Heart left ventricle (tissue), 16 donors: Measurements from ENCODE around the gene LCE1D. TPM values are rescaled to one million over a fixed set of nuclear protein-coding genes. Genes with fewer than 3 reads are reported as not detected.

Source experiments
- ATAC-seq, 4 donors: fragments of 200-7000 bp; cut with Tn5 transposase; one replicate each; pipeline ENCODE4 v1.9.1; 2020 to 2022; ENCODE audit warnings: moderate library complexity in 4 of 4, mild to moderate bottlenecking in 3 of 4, moderate number of reproducible peaks in 1 of 4
- DNase-seq, 5 donors: peaks; one replicate each; pipeline ENCODE4 v3.0.0-alpha.2; 2020
- H3K27ac ChIP-seq, 12 donors: fragments of 200-600 bp; sonication (generic) in 4 of 12; one replicate each; pipeline versions ENCODE4 v1.5.0 to v1.8.0; 2016 to 2022; ENCODE audit warnings: mild to moderate bottlenecking in 2 of 12
- H3K27me3 ChIP-seq, 9 donors: fragments of 200-600 bp; sonication (generic) in 2 of 9; one replicate each; pipeline versions ENCODE4 v1.5.1 to v1.8.0; 2016 to 2022; ENCODE audit warnings: mild to moderate bottlenecking in 3 of 9
- H3K36me3 ChIP-seq, 9 donors: fragments of 200-600 bp; sonication (generic) in 2 of 9; one replicate each; pipeline versions ENCODE4 v1.5.0 to v1.8.0; 2018 to 2022; ENCODE audit warnings: mild to moderate bottlenecking in 2 of 9
- H3K4me1 ChIP-seq, 12 donors: fragments of 200-600 bp; sonication (generic) in 4 of 12; one replicate each; pipeline versions ENCODE4 v1.5.0 to v1.8.0; 2016 to 2022; ENCODE audit warnings: mild to moderate bottlenecking in 3 of 12
- H3K4me3 ChIP-seq, 12 donors: fragments of 200-600 bp; sonication (generic) in 4 of 12; one replicate each; pipeline versions ENCODE4 v1.5.0 to v1.8.0; 2017 to 2022; ENCODE audit warnings: mild to moderate bottlenecking in 9 of 12, moderate library complexity in 4 of 12
- H3K9me3 ChIP-seq, 12 donors: fragments of 200-600 bp; sonication (generic) in 4 of 12; one replicate each; pipeline versions ENCODE4 v1.5.0 to v1.8.0; 2016 to 2022; ENCODE audit warnings: mild to moderate bottlenecking in 1 of 12
- CTCF ChIP-seq, 12 donors: fragments of 200-600 bp; sonication (generic) in 4 of 12; IDR thresholded peaks; one replicate each; pipeline versions ENCODE4 v1.5.0 to v1.8.0; 2018 to 2022; ENCODE audit warnings: antibody characterized with exemption in 12 of 12, mild to moderate bottlenecking in 5 of 12
- POLR2A ChIP-seq, 2 donors: fragments of 450-650 bp; IDR thresholded peaks; one replicate each; pipeline ENCODE4 v1.6.1; 2017; ENCODE audit warnings: antibody characterized with exemption in 2 of 2, mild to moderate bottlenecking in 2 of 2, moderate library complexity in 2 of 2
- WGBS, 4 donors: extraction: QIAGEN DNeasy Blood & Tissue Kit in 2 of 4; methylation state at CpG; one replicate each; pipeline versions ENCODE4 v1.1.5 to v1.1.7; 2013 to 2018; 5-methylcytosine and 5-hydroxymethylcytosine counted together
- intact Hi-C, 10 donors: fragments of 100-400 bp; cut with DNase I; formaldehyde crosslinking; loops; one replicate each; pipeline versions ENCODE4 v1.11.1 to v1.14.2; 2022
- long read RNA-seq, 3 donors: library from polyadenylated mRNA; unstranded; transcript quantifications; one replicate each; pipeline ENCODE4 v2.0.0, GENCODE V29; 2020 to 2021
- polyA plus RNA-seq, 2 donors: library from polyadenylated mRNA; stranded (reverse); fragments of 200-250 nt; gene quantifications; one replicate each; pipeline ENCODE4 v1.2.3, GENCODE V29; 2013
- total RNA-seq, 9 donors: library from RNA; depleted of rRNA in 2 of 9; stranded (reverse); fragments of >200 nt in 2 of 9; fragmentation: NEBNext Ultra II Directional in 3 of 9; extraction: Animal tissue kit (Norgen Biotek cat#: 25700) in 3 of 9; gene quantifications; one replicate each; pipeline versions ENCODE4 v1.1.0 to v1.2.4, GENCODE V29; 2016 to 2023
- donor health status: ischemic (EF 13 %, LVEDD 7.1; RV severe dilation, severe dysfunction).
- donor health status: healthy with polysubstance abuse.
- donor health status: DM: no; HTN: yes; CAD: no.
- donor health status: DM: no; HTN: no; CAD: no.
- donor health status: ischemic (EF 25% LVEDD 6.9; RV normal size, moderate dysfunction).
- donor health status: ischemic (EF 25% LVEDD 5.7; RV mildly dilated, moderate dysfunction).
- donor health status: healthy.
- donor health status: DM: yes; HTN: yes; CAD: no.
- donor health status: ischemic (EF 35%, LVEDD 5.7; RV mildly dilated, moderate dysfunction).
- donor health status: nonischemic (EF 11% LVEDD 7.7; RV severe dilation, severe dysfunction).
- donor health status: DM: yes; HTN: yes; CAD: no.
- donor health status: PGD.
- donor health status: ischemic (EF 29% LVEDD 5.4; RV normal size, mild dysfunction).
- donor health status: nonischemic (EF 23%, LVEDD 6.1; RV moderate dilation, normal function).

The LCE1D gene
- total RNA-seq: not detected
- not detected for polyA plus RNA-seq
- long read RNA-seq, donor 1: 0 reads
- long read RNA-seq, donor 2: 0 reads
- long read RNA-seq, donor 3: 0 reads

- Histone ChIP-seq H3K36me3 (no peaks in the 10 kb centered on the region), H3K9me3 (peaks cover 0 to 3% (median 0%) of the 10 kb centered on the region in 12 donors)
- 29 to 46% (median 37%) methylated on average over 3 of the region's 3 CpGs for WGBS, 4 donors
Measured at GRCh38 chr1:152796421-152796820, at the start of gene LCE1D. Gene LCE1D, plus strand, starts transcription at chr1:152796721. Its CDS starts 1,074 bp downstream, at chr1:152797795.

GRCh38 chr1:152747831-152748230, 48.7 kb upstream of the LCE1D start:
- no peak for TF ChIP-seq CTCF (IDR thresholded peaks at IDR 0.05)
- no peak for TF ChIP-seq POLR2A (IDR thresholded peaks at IDR 0.05)
- Histone ChIP-seq H3K9me3 (no peaks in the 10 kb centered on the region), H3K4me1 (no peaks in the 10 kb centered on the region), H3K4me3 (no peak overlapping the region), H3K27me3 (peaks cover 0 to 16% (median 4%) of the 10 kb centered on the region in 9 donors), H3K36me3 (no peaks in the 10 kb centered on the region), H3K27ac (no peak overlapping the region)
- WGBS, 4 donors: 36 to 46% (median 40%) methylated on average over 1 of the region's 1 CpG
- intact Hi-C loops: no loop called here
- DNase-seq: no peak
- no peak for ATAC-seq

More at GRCh38 chr1:152796421-152796820, at the start of gene LCE1D:
- ATAC-seq (no peak), DNase-seq (no peak)
- no peak for TF ChIP-seq POLR2A (IDR thresholded peaks at IDR 0.05)
- no peak for TF ChIP-seq CTCF (IDR thresholded peaks at IDR 0.05)
- Histone ChIP-seq H3K27ac (no peak within 1 kb of the TSS), H3K4me1 (no peaks in the 10 kb centered on the region), H3K4me3 (no peak within 1 kb of the TSS), H3K27me3 (peaks cover 0 to 5% (median 0%) of the 10 kb centered on the region in 9 donors)
- intact Hi-C loops: no loop called here

GRCh38 chr1:152752225-152752624, 44.3 kb upstream of the LCE1D start:
- H3K9me3 ChIP-seq: no peaks in the 10 kb centered on the region
- no peaks in the 10 kb centered on the region for H3K36me3 ChIP-seq
- DNase-seq (no peak), ATAC-seq (no peak)
- H3K4me3 ChIP-seq: no peak overlapping the region
- TF ChIP-seq POLR2A (IDR thresholded peaks at IDR 0.05) (no peak), CTCF (IDR thresholded peaks at IDR 0.05) (no peak)
- H3K4me1 ChIP-seq: no peaks in the 10 kb centered on the region
- WGBS, 4 donors: 57 to 67% (median 63%) methylated on average over 1 of the region's 1 CpG
- H3K27me3 ChIP-seq: peaks cover 0 to 16% (median 4%) of the 10 kb centered on the region in 9 donors
- no peak overlapping the region for H3K27ac ChIP-seq
- intact Hi-C loops: no loop called here

- no peak for TF ChIP-seq CTCF (IDR thresholded peaks at IDR 0.05)
- TF ChIP-seq POLR2A (IDR thresholded peaks at IDR 0.05): no peak
- no peak for ATAC-seq
- peaks cover 0 to 16% (median under 1%) of the 10 kb centered on the region in 9 donors for H3K27me3 ChIP-seq
- intact Hi-C loops: no loop called here
- 4 to 30% (median 19%) methylated on average over 1 of the region's 1 CpG for WGBS, 4 donors
- no peak overlapping the region for H3K4me3 ChIP-seq
- H3K4me1 ChIP-seq: no peaks in the 10 kb centered on the region
- H3K36me3 ChIP-seq: no peaks in the 10 kb centered on the region
- no peak for DNase-seq
- H3K9me3 ChIP-seq: no peaks in the 10 kb centered on the region
- no peak overlapping the region for H3K27ac ChIP-seq
Measured at GRCh38 chr1:152753586-152753985, 42.9 kb upstream of the LCE1D start.
